DND-41 (cell line): Measurements from ENCODE around the gene PLAC8L1.
"Not testable (repeated sequence)": the region's sequence is repeated elsewhere in the genome, so short reads cannot be mapped to it uniquely, and the experiment has no call there.

ENCODE experiments used
- ATAC-seq: fragments of 200-7000 bp; cut with Tn5 transposase; 3 replicates; pipeline ENCODE4 v1.9.1; 2021; ENCODE audit warnings: low read depth; ENCODE audit not compliant: insufficient read depth
- DNase-seq: peaks from one replicate; pipeline ENCODE4 v3.0.0-alpha.2; 2020
- H2AFZ ChIP-seq: 2 replicates; pipeline ENCODE4 v1.6.0; 2012; ENCODE audit warnings: low read depth, low read length
- H3K27ac ChIP-seq: 2 replicates; pipeline ENCODE4 v1.5.1; 2012; ENCODE audit warnings: low read length, inconsistent platforms
- H3K27me3 ChIP-seq: fragments of 200-600 bp; sonication (generic); 2 replicates; pipeline ENCODE4 v1.6.0; 2012; ENCODE audit warnings: low read length, mild to moderate bottlenecking, inconsistent platforms; ENCODE audit not compliant: insufficient read depth, poor library complexity
- H3K36me3 ChIP-seq: 2 replicates; pipeline ENCODE4 v1.5.1; 2012; ENCODE audit warnings: low read length, inconsistent platforms; ENCODE audit not compliant: insufficient read depth
- H3K4me1 ChIP-seq: 2 replicates; pipeline ENCODE4 v1.5.1; 2012; ENCODE audit warnings: mild to moderate bottlenecking, low read length; ENCODE audit not compliant: insufficient read depth
- H3K4me2 ChIP-seq: 2 replicates; pipeline ENCODE4 v1.6.0; 2012; ENCODE audit warnings: mild to moderate bottlenecking, moderate library complexity, low read length, inconsistent platforms; ENCODE audit not compliant: insufficient read depth
- H3K4me3 ChIP-seq, 2 experiments: fragments of 200-600 bp in 1 of 2; shearing (Covaris generic) in 1 of 2; 2 replicates each; pipeline ENCODE4 v1.5.1; 2012 to 2016; ENCODE audit warnings: inconsistent platforms in 2 of 2, low read length in 2 of 2, mild to moderate bottlenecking in 2 of 2, low read depth in 1 of 2, moderate library complexity in 1 of 2
- H3K79me2 ChIP-seq: 2 replicates; pipeline ENCODE4 v1.6.0; 2012; ENCODE audit warnings: low read length, inconsistent platforms; ENCODE audit not compliant: insufficient read depth
- H3K9ac ChIP-seq: 2 replicates; pipeline ENCODE4 v1.6.0; 2012; ENCODE audit warnings: low read depth, mild to moderate bottlenecking, inconsistent platforms, low read length, moderate library complexity
- H3K9me3 ChIP-seq: 2 replicates; pipeline ENCODE4 v1.5.1; 2012; ENCODE audit warnings: low read length, moderate library complexity, mild to moderate bottlenecking, inconsistent platforms; ENCODE audit not compliant: insufficient read depth, severe bottlenecking
- H4K20me1 ChIP-seq: 2 replicates; pipeline ENCODE4 v1.6.0; 2012; ENCODE audit warnings: low read length; ENCODE audit not compliant: insufficient read depth
- EZH2 ChIP-seq: IDR thresholded peaks from 3 replicates; pipeline ENCODE4 v1.6.1; 2012; ENCODE audit warnings: borderline replicate concordance, low read depth, mild to moderate bottlenecking, moderate library complexity, low read length, inconsistent platforms; ENCODE audit not compliant: severe bottlenecking
- TF ChIP-seq, protein P1 (sequence below): IDR thresholded peaks from 2 replicates; pipeline ENCODE4 v1.5.1; 2012; ENCODE audit warnings: borderline replicate concordance, low read length, moderate library complexity, mild to moderate bottlenecking; ENCODE audit not compliant: poor library complexity, severe bottlenecking; ENCODE audit errors: extremely low read depth

PLAC8L1 gene

DNA sequence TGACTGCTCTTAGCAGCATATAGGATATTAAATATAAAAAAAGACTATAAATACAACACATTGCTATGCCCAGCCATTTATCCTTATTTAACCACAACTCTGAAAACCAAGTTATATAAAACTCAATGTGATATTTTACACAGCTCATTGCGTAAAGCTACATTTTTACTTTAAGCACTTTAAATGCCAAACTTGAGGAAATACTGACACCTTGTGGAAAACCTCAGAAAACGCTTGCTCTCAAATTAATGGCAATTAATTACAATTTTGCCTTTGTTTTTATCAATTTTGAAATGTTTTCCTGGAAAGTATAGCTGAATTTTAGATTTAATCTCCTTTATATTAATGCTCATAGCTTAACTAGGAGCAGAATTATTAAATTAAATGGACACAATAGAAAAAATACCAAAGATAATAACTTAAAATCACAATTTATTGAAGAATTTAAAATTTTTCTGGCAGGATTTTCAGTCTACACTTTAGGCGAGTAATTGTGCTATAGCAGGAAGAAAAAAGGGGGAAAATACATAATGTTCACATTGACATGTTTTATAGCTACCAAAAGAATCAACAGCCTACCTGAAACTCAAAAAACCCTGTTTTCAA is 25.2 kb upstream of the PLAC8L1 start:
- H3K36me3 ChIP-seq = peaks cover 95% of the 10 kb centered on the region
- no peak for ATAC-seq
- no peaks in the 10 kb centered on the region for H3K4me1 ChIP-seq
- no peaks in the 10 kb centered on the region for H3K9me3 ChIP-seq
- H3K27me3 ChIP-seq = no peaks in the 10 kb centered on the region
- no peak for DNase-seq
- H3K4me2 ChIP-seq = no peak overlapping the region
- no peak overlapping the region for H3K9ac ChIP-seq
- H2AFZ ChIP-seq = no peak overlapping the region
- H3K27ac ChIP-seq = no peak overlapping the region
- TF ChIP-seq, protein P1, sequence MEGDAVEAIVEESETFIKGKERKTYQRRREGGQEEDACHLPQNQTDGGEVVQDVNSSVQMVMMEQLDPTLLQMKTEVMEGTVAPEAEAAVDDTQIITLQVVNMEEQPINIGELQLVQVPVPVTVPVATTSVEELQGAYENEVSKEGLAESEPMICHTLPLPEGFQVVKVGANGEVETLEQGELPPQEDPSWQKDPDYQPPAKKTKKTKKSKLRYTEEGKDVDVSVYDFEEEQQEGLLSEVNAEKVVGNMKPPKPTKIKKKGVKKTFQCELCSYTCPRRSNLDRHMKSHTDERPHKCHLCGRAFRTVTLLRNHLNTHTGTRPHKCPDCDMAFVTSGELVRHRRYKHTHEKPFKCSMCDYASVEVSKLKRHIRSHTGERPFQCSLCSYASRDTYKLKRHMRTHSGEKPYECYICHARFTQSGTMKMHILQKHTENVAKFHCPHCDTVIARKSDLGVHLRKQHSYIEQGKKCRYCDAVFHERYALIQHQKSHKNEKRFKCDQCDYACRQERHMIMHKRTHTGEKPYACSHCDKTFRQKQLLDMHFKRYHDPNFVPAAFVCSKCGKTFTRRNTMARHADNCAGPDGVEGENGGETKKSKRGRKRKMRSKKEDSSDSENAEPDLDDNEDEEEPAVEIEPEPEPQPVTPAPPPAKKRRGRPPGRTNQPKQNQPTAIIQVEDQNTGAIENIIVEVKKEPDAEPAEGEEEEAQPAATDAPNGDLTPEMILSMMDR = peak; percentile 71
- TF ChIP-seq EZH2 = no peak
- no peak overlapping the region for H3K4me3 ChIP-seq
- H3K79me2 ChIP-seq = no peaks in the 10 kb centered on the region
- H4K20me1 ChIP-seq = no peaks in the 10 kb centered on the region; the same call in 1 of the 2 replicates

GRCh38 chr5:146126068-146126467 is 20.7 kb upstream of the PLAC8L1 start:
- Histone ChIP-seq H3K79me2 (no peaks in the 10 kb centered on the region), H3K4me3 (no peak overlapping the region), H3K27ac (no peak overlapping the region), H3K9me3 (no peaks in the 10 kb centered on the region), H3K4me2 (no peak overlapping the region), H3K36me3 (peaks cover 100% of the 10 kb centered on the region), H4K20me1 (no peaks in the 10 kb centered on the region; the same call in 1 of the 2 replicates), H3K9ac (no peak overlapping the region), H3K27me3 (no peaks in the 10 kb centered on the region), H3K4me1 (no peaks in the 10 kb centered on the region), H2AFZ (no peak overlapping the region)
- DNase-seq (no peak), ATAC-seq (no peak)
- TF ChIP-seq, protein P1 = no peak
- no peak for TF ChIP-seq EZH2

DNA sequence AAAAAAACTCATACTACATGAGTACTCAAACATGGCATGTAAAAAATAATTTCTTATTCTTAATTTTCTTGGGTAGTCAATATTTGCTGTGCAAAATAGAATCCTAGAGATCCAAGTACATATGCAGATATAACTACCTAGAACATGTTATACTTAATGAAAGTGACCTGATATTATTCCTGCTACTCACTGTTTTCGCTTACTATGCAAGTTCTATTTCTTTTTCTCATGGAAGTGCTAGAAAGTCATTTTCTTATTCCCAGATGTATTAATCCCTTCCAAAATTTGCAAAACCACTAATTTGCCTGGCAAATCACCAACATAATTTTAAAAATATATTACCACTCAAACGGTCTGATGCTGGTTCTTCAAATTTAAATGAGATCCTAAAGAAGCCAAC is 19.2 kb upstream of the PLAC8L1 start:
- no peaks in the 10 kb centered on the region for H3K4me1 ChIP-seq
- no peaks in the 10 kb centered on the region for H3K27me3 ChIP-seq
- ATAC-seq (no peak), DNase-seq (no peak)
- H3K36me3 ChIP-seq = peaks cover 100% of the 10 kb centered on the region
- H2AFZ ChIP-seq = no peak overlapping the region
- H3K27ac ChIP-seq = no peak overlapping the region
- no peaks in the 10 kb centered on the region for H3K79me2 ChIP-seq
- no peaks in the 10 kb centered on the region; the same call in 1 of the 2 replicates for H4K20me1 ChIP-seq
- H3K9ac ChIP-seq = no peak overlapping the region
- TF ChIP-seq EZH2 = no peak
- TF ChIP-seq, protein P1 = no peak
- no peaks in the 10 kb centered on the region for H3K9me3 ChIP-seq
- no peak overlapping the region for H3K4me3 ChIP-seq
- H3K4me2 ChIP-seq = no peak overlapping the region

DNA sequence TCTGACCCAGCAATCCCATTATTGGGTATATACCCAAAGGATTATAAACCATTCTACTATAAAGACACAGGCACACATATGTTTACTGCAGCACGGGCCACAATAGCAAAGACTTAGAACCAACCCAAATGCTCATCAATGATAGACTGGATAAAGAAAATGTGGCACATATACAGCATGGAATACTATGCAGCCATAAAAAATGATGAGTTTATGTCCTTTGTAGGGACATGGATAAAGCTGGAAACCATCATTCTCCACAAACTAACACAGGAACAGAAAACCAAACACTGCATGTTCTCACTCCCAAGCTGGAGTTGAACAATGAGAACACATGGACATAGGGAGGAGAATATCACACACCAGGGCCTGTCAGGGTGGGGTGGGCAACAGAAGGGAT is 16.1 kb upstream of the PLAC8L1 start:
- not testable (repeated sequence) for H2AFZ ChIP-seq, DNase-seq, H3K27ac ChIP-seq, ATAC-seq, H3K4me1 ChIP-seq, H3K9ac ChIP-seq, H3K79me2 ChIP-seq, H3K4me3 ChIP-seq, H3K9me3 ChIP-seq, H3K27me3 ChIP-seq, H3K4me2 ChIP-seq, H4K20me1 ChIP-seq
- H3K36me3 ChIP-seq = peaks cover 100% of the 10 kb centered on the region
